HAP-1 (cell line): ENCODE data around the gene TBC1D22A.
"Not testable (repeated sequence)": the region's sequence is repeated elsewhere in the genome, so short reads cannot be mapped to it uniquely, and the experiment has no call there.

ENCODE experiments used
- DNase-seq, 2 experiments: peaks; one replicate each; pipeline ENCODE4 v3.0.0-alpha.2; 2016 to 2020; ENCODE audit warnings: low spot score in 2 of 2
- H3K27me3 ChIP-seq: fragments of 250-450 bp; sonication (Bioruptor Pico); 2 replicates; pipeline ENCODE4 v1.5.1; 2020; ENCODE audit warnings: low read depth, mild to moderate bottlenecking, moderate library complexity
- H3K36me3 ChIP-seq: fragments of 250-450 bp; sonication (Bioruptor Pico); replicated peaks from 2 replicates; pipeline ENCODE4 v1.5.1; 2020; ENCODE audit warnings: mild to moderate bottlenecking
- H3K4me1 ChIP-seq: fragments of 250-450 bp; sonication (Bioruptor Pico); 2 replicates; pipeline ENCODE4 v1.5.1; 2020; ENCODE audit warnings: mild to moderate bottlenecking
- H3K4me3 ChIP-seq: fragments of 250-450 bp; sonication (Bioruptor Pico); 2 replicates; pipeline ENCODE4 v1.5.1; 2020; ENCODE audit warnings: mild to moderate bottlenecking, moderate library complexity
- H3K9me3 ChIP-seq: fragments of 250-450 bp; sonication (Bioruptor Pico); 2 replicates; pipeline ENCODE4 v1.5.1; 2020; ENCODE audit warnings: mild to moderate bottlenecking, moderate library complexity
- in situ Hi-C: fragments of 300-500 bp; cut with MboI; formaldehyde crosslinking; loops from 3 replicates; pipeline ENCODE4 v1.14.3; 2020; ENCODE audit warnings: low sequenced_read_pairs, inconsistent platforms, mixed read lengths

TBC1D22A gene

GRCh38 chr22:46732041-46732379 lies 30.4 kb upstream of the TBC1D22A start:
- peaks cover 5% of the 10 kb centered on the region; the same call in 1 of the 2 replicates for H3K4me1 ChIP-seq
- DNase-seq, result no peak
- no peaks in the 10 kb centered on the region; the same call in 1 of the 2 replicates for H3K36me3 ChIP-seq

GRCh38 chr22:46732513-46732912 lies 29.9 kb upstream of the TBC1D22A start:
- Histone ChIP-seq H3K4me1 (peaks cover 5% of the 10 kb centered on the region; the same call in 1 of the 2 replicates), H3K9me3 (no peaks in the 10 kb centered on the region), H3K27me3 (no peaks in the 10 kb centered on the region), H3K4me3 (no peak overlapping the region), H3K36me3 (no peaks in the 10 kb centered on the region; the same call in 1 of the 2 replicates)
- in situ Hi-C loops, result no loop called here
- no peak for DNase-seq

More at GRCh38 chr22:46732041-46732379, 30.4 kb upstream of the TBC1D22A start:
- Histone ChIP-seq H3K27me3 (no peaks in the 10 kb centered on the region), H3K4me3 (no peak overlapping the region), H3K9me3 (no peaks in the 10 kb centered on the region)
- in situ Hi-C loops, result no loop called here

GRCh38 chr22:46734213-46734722 lies 28.2 kb upstream of the TBC1D22A start:
- peaks cover 11% of the 10 kb centered on the region for H3K4me1 ChIP-seq
- DNase-seq, H3K27me3 ChIP-seq, H3K4me3 ChIP-seq, H3K9me3 ChIP-seq, in situ Hi-C loops, H3K36me3 ChIP-seq: not testable (repeated sequence)

DNA sequence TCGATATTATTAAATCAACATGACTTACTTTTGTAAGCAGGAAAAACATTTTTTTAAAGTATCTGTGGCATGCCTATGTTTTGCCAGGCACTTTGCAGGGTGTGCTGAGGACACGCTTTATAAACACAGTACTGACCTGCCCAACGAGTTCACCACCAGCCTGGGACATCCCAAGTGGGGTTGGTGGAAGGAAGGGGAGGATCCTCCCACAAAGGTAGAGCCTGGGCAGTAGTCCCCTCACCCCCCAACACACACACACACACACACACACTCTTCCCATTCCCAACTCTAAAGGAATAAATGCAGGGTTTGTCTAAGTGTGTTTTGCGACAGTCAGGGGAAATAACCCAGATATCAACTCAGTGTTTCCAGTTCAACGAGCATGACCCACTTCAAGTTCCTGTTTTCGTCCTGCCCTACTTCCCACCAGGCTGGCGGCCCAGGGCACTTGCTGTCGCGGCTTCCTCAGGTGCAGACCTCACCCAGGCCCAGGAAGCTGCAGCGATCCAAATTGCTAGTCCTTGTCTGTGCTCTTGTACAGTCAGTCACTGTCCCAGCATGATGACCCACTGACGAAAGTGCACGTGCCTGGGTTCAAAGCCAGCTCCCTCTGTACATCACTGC lies 27.5 kb upstream of the TBC1D22A start:
- DNase-seq, result no peak
- Histone ChIP-seq H3K36me3 (no peaks in the 10 kb centered on the region; the same call in 1 of the 2 replicates), H3K4me1 (peaks cover 11% of the 10 kb centered on the region), H3K27me3 (no peaks in the 10 kb centered on the region), H3K4me3 (no peak overlapping the region), H3K9me3 (no peaks in the 10 kb centered on the region)
- in situ Hi-C loops, result no loop called here

DNA sequence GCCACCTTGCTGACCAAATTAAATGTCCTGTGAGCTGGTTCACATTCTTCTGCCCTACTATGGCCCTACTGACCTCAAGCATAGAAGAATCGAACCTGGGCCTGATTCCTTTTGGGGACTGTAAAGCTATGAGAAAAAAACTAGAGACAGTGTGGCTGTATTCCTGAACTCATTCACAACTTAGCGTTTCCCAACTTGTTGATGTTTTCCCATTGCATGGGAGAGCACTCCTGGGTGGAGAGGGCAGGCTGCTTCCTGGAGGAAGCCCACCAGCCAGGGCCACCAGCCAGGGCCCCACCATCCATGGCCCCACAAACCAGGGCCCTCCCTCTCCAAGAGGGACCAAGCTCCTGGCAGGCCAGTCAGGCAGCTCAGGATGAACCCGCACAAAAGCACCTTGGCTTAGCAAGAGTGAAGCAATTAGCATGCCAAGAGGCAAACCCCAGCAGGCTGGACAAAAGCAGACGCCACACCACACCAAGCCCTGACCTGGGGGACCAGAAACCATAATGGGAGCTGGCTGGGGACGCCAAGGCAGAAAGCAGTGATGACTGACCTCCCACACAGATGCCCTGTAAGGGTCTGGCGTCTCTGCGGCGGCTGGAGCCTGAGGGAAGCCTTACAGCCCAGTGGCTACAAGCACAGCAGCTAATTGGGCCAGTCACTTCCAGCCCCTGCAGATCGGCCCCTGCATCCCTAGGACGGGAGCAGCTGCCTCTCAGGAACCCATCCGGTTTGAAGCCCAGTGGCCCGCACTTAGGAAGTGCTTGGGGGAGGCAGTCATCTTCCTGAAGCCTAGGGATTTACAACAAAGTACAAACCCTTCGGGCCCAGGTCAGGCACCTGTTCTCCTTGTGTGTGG lies 26.5 kb upstream of the TBC1D22A start:
- Histone ChIP-seq H3K4me1 (peaks cover 11% of the 10 kb centered on the region), H3K27me3 (no peaks in the 10 kb centered on the region), H3K4me3 (peak overlapping the region; percentile 62; the same call in 1 of the 2 replicates), H3K36me3 (no peaks in the 10 kb centered on the region; the same call in 1 of the 2 replicates), H3K9me3 (no peaks in the 10 kb centered on the region)
- DNase-seq, result no peak
- in situ Hi-C loops, result no loop called here

- in situ Hi-C loops, result no loop called here
- DNase-seq, result no peak
- H3K4me3 ChIP-seq, result peak overlapping the region; percentile 62
- H3K27me3 ChIP-seq, result no peaks in the 10 kb centered on the region
- no peaks in the 10 kb centered on the region for H3K9me3 ChIP-seq
- H3K4me1 ChIP-seq, result peaks cover 11% of the 10 kb centered on the region
- no peaks in the 10 kb centered on the region; the same call in 1 of the 2 replicates for H3K36me3 ChIP-seq
These were observed 25.7 kb upstream of the TBC1D22A start for GRCh38 chr22:46736705-46737104.

DNA sequence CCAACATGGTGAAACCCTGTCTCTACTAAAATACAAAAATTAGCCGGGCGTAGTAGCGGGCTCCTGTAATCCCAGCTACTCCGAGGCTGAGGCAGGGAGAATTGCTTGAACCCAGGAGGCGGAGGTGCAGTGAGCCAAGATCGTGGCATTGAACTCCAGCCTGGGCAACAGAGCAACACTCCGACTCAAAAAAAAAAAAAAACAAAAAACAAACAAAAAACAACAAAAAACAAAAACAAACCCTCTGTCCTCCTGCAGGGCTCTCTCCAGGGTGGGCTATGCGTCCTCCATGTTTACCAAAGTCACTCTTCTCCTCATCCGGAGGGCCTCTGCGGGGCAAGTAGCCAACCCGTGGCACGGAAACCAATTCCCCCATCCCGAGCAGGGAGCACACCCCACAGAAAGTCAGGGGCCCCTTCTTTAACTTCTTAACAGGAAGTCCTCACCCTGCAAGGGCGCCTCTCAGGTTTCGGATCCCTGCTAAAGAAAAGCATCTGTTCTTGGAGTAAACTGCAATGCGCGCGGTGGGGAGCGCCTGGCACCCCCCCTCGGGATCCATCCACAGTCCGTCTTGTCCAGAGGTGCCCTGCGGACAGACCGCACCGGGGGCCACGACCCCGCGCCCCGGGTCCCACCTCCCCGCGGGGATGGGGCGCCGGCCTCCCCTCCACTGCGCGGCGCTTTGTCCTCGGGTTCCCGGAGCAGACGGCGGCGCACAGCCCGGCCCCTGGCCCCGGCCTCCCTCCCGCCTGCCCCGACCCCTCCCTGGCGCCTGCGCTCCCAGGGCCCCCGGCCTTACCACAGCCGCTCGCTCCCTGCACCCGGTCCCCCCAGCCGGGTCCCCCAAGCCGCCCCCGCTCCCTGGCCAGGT lies 25.1 kb upstream of the TBC1D22A start:
- Histone ChIP-seq H3K4me3 (peak overlapping the region; percentile 62), H3K9me3 (no peaks in the 10 kb centered on the region), H3K4me1 (peaks cover 11% of the 10 kb centered on the region), H3K36me3 (no peaks in the 10 kb centered on the region; the same call in 1 of the 2 replicates), H3K27me3 (no peaks in the 10 kb centered on the region)
- DNase-seq, result peak in 1 of 2 experiments; percentile 57
- in situ Hi-C loops, result no loop called here

- in situ Hi-C loops, result no loop called here
- peaks cover 11% of the 10 kb centered on the region for H3K4me1 ChIP-seq
- H3K9me3 ChIP-seq, result no peaks in the 10 kb centered on the region
- peak; percentile 76 to 92 for DNase-seq
- no peaks in the 10 kb centered on the region; the same call in 1 of the 2 replicates for H3K36me3 ChIP-seq
- no peaks in the 10 kb centered on the region for H3K27me3 ChIP-seq
- H3K4me3 ChIP-seq, result peak within 1 kb of the TSS; percentile 62
These were observed 24.3 kb upstream of the TBC1D22A start, which contains the start of gene CERK for GRCh38 chr22:46737976-46738646. Gene CERK, minus strand, starts transcription at chr22:46738252. Its CDS starts 104 bp downstream, at chr22:46738148.

- Histone ChIP-seq H3K9me3 (no peaks in the 10 kb centered on the region), H3K27me3 (no peaks in the 10 kb centered on the region), H3K4me1 (peaks cover 11% of the 10 kb centered on the region), H3K36me3 (no peaks in the 10 kb centered on the region; the same call in 1 of the 2 replicates), H3K4me3 (peak overlapping the region; percentile 62)
- in situ Hi-C loops, result no loop called here
- DNase-seq, result peak in 1 of 2 experiments; percentile 21
These were observed 23.8 kb upstream of the TBC1D22A start for GRCh38 chr22:46738647-46739093.

DNA sequence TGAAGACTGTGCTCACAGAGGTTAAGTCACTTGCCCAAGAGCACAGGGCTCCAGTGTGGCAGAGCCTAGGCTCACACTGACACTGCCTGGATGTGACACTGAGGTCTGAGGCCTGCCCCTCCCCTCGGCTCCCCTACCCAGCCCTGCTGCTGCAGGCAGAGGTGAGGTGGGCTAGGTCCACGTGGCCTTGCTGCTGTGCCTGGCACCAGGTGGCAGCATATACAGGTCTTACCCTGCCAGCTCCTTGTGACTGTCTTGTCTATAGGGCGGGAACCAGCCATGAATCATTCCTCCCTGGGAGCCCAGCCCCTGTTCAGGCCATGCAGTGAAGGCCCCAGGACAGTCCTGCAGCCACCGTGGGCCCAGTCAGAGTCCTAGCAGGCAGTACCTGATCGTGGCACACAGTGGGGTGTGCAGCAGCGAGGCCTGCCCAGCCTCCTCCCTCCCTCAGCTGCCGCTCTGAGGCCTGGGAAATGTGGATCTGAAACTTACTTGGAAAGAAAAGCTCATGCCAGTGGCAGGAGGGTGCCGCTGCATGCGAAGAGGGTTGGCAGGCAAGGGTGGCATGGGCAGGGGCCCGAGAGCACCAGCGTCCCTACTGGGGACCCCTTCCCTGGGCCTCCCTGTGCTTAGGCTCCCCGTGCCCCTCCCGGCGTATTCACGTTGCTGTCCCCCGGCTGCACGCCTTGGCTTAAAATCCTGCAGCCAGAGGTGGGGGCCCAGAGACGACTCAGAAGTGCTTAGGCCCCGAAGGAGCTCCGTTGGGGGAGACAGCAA lies 23.2 kb upstream of the TBC1D22A start:
- DNase-seq, result peak in 1 of 2 experiments; percentile 22
- Histone ChIP-seq H3K27me3 (no peaks in the 10 kb centered on the region), H3K4me1 (peaks cover 11% of the 10 kb centered on the region), H3K4me3 (peak overlapping the region; percentile 62), H3K9me3 (no peaks in the 10 kb centered on the region), H3K36me3 (no peaks in the 10 kb centered on the region; the same call in 1 of the 2 replicates)
- in situ Hi-C loops, result no loop called here

DNA sequence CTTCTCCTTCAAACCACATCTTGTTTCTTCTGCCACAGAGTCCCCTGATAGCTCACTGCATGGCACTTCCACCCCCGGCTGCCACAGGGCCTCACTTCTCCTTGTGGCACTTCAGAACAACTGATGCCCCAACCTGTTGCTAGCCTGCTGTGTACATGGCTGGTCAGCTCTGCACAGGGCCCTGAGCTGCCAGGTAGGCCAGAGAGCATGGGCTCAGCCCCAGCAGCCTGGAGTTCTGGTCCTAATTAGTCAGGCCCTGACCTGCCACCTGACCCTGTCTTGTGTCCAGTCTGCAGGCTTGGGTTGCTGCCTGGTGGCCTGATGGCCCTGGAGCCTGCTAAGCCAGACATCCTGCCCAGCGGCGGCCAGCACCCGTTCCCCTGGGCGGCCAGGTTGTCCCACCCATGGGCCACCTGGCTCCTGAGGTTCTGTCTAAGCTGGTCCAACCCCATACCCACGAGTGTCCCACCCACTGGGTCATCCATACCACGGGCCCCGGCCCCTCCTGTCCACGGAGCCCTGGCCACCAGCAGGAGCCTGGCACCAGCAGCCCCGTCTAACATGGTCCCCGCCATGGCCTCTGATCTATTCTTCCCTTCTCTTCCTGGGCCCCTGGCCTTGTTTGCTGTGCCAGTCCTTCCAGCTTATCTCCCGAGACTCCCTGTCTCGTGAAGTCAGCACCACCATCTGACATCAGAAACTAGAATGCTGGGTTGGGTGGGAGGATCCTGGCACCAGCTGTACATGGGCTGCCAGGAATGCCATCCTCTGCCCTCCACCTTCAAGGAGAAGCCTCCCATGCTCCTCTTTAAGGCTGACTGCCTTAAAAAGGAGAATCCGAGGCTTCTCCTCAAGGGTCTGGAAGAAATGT lies 21.3 kb upstream of the TBC1D22A start:
- H3K4me3 ChIP-seq, result no peak overlapping the region
- 0 out of 2 replicates have a peak, but pooled peaks cover 2% of the 10 kb centered on the region for H3K27me3 ChIP-seq
- H3K9me3 ChIP-seq, result no peaks in the 10 kb centered on the region
- in situ Hi-C loops, result no loop called here
- peaks cover 11% of the 10 kb centered on the region for H3K4me1 ChIP-seq
- H3K36me3 ChIP-seq, result no peaks in the 10 kb centered on the region
- no peak for DNase-seq
